HL-60 (cell line): ENCODE measurements around the gene SELENOO.

ENCODE experiments used
- DNase-seq, 2 experiments: peaks; one replicate each; pipeline ENCODE4 v3.0.0-alpha.2; 2010 to 2020; ENCODE audit warnings: low read depth in 1 of 2, low spot score in 1 of 2
- H3K27ac ChIP-seq: fragments of 250-450 bp; sonication (Bioruptor Pico); replicated peaks from 2 replicates; pipeline ENCODE4 v1.5.1; 2020; ENCODE audit warnings: mild to moderate bottlenecking, moderate library complexity
- H3K27me3 ChIP-seq: fragments of 250-450 bp; sonication (Bioruptor Pico); 2 replicates; pipeline ENCODE4 v1.5.1; 2021; ENCODE audit warnings: mild to moderate bottlenecking, moderate library complexity; ENCODE audit not compliant: insufficient read depth, poor library complexity, severe bottlenecking
- H3K4me3 ChIP-seq: replicated peaks from 2 replicates; pipeline ENCODE4 v1.5.1; 2011; ENCODE audit warnings: mild to moderate bottlenecking, control low read depth, low read length; ENCODE audit not compliant: insufficient read depth
- CTCF ChIP-seq: IDR thresholded peaks from one replicate; pipeline ENCODE4 v1.5.1; 2011; ENCODE audit warnings: low read length, control low read depth, inconsistent platforms; ENCODE audit not compliant: insufficient read depth
- GABPA ChIP-seq: IDR thresholded peaks from 2 replicates; pipeline ENCODE4 v1.6.1; 2012; ENCODE audit warnings: low read depth
- POLR2AphosphoS5 ChIP-seq: IDR thresholded peaks from 2 replicates; pipeline ENCODE4 v1.6.1; 2012; ENCODE audit warnings: low read depth
- REST ChIP-seq: IDR thresholded peaks from 2 replicates; pipeline ENCODE4 v1.6.1; 2012; ENCODE audit warnings: low read depth; ENCODE audit not compliant: insufficient replicate concordance
- SPI1 ChIP-seq: IDR thresholded peaks from 2 replicates; pipeline ENCODE4 v1.6.1; 2012; ENCODE audit warnings: low read depth, mild to moderate bottlenecking, borderline replicate concordance

Gene SELENOO

DNA sequence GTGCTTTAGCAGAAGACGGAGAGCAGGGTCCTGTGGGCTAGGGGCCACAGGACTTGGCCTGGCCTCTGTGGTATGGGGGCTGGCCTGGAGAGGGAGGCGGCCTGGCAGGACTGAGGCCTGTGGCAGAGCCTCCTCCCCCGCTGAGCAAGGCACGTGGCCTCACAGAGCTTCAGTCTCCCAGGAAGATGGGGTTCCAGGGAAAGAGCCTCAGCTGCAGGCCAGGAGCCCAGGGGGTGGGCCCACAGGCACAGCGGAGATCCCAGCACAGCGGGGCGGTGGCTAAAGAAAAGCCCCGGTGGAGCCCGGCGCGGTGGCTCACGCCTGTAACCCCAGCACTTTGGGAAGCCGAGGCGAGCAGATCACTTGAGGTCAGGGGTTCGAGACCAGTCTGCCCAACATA lies 58.5 kb downstream of the SELENOO start:
- no peak for DNase-seq
- Histone ChIP-seq H3K27ac (no peak overlapping the region), H3K4me3 (no peak overlapping the region), H3K27me3 (no peaks in the 10 kb centered on the region)
- TF ChIP-seq REST: no peak
- no peak for TF ChIP-seq POLR2AphosphoS5
- TF ChIP-seq SPI1: no peak
- no peak for TF ChIP-seq GABPA
- no peak for TF ChIP-seq CTCF

- Histone ChIP-seq H3K4me3 (peak overlapping the region; percentile 68), H3K27ac (peak overlapping the region; percentile 63), H3K27me3 (no peaks in the 10 kb centered on the region)
- DNase-seq: no peak
- TF ChIP-seq CTCF: no peak
- TF ChIP-seq SPI1: no peak
- no peak for TF ChIP-seq REST
- no peak for TF ChIP-seq GABPA
- no peak for TF ChIP-seq POLR2AphosphoS5
Observed at GRCh38 chr22:50260434-50260800, 59.6 kb downstream of the SELENOO start.

DNA sequence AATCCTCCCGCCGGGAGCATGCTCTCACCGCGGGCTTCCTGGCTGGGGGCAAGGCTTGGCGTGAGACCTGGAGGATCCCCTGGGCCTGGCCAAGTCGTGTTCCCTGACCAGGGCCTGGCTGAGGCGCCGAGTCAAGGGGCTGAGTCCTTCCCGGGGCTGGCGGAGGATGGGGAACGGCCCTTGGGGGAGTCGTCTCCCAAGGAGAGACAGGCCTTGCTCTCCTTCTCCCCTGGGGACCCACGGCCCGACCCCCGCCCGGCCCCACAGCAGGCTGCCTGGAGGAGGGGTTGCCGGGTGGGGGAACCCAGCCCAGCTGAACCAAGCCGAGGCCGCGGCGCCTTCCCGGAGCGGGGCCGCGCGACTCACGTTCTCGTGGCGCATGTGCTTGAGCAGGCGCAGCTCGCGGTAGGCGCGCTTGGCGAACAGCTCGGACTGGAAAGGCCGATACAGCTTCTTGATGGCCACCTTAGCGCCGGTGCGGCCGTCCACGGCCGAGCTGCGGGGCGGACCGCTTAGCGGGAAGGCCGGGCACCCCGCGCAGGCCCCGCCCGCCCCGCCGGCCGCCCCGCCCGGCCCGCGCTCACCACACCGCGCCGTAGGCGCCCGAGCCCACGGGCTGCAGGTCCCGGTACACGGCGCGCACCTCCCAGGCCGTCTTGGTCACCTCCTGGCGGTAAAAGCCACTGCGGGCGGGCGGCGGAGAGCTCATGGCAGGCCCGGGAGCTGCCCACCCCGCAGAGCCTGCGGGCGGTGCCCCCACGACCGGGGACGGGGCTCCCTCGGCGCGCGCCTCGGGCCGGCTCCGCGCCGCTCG lies 60.2 kb downstream of the SELENOO start:
- peak in 1 of 2 experiments; percentile 49 for DNase-seq
- peak; percentile 7 for TF ChIP-seq REST
- TF ChIP-seq POLR2AphosphoS5: peak; percentile 49; the same call in 1 of the 2 replicates
- TF ChIP-seq GABPA: no peak
- TF ChIP-seq CTCF: no peak
- no peak for TF ChIP-seq SPI1
- Histone ChIP-seq H3K27ac (peak overlapping the region; percentile 63), H3K27me3 (no peaks in the 10 kb centered on the region), H3K4me3 (peak overlapping the region; percentile 68)
